ENCODE measurements around the gene NDEL1. TPM values are rescaled to one million over a fixed set of nuclear protein-coding genes. Genes with fewer than 3 reads are reported as not detected.

Gene NDEL1
- total RNA-seq, 1 donor from 2014 or later, result 24.8 TPM

DNA sequence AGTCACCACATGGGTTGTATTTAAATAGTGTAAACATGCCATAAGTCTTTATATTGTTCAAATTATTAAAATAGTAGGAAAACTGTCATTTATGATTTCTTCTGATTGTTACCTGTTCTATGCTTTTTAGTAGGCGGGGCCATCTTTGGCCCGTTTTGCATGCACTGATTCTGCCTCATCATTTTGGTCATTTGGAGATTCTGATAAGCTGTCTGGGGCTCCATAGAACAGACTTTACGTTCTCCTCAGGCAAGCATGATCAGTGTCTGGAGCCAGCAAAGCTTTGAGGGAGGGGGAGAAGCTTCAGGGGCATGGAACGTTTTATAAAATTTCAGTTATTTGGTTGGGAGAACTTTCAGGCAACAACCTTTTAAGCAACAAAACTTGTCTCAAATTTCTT, 8.8 kb downstream of the NDEL1 start:
- no peak for DNase-seq
- intact Hi-C loops (cut with DNase I), result no loop called here
- no peak for ATAC-seq (ENCODE audit: poor library complexity)

DNA sequence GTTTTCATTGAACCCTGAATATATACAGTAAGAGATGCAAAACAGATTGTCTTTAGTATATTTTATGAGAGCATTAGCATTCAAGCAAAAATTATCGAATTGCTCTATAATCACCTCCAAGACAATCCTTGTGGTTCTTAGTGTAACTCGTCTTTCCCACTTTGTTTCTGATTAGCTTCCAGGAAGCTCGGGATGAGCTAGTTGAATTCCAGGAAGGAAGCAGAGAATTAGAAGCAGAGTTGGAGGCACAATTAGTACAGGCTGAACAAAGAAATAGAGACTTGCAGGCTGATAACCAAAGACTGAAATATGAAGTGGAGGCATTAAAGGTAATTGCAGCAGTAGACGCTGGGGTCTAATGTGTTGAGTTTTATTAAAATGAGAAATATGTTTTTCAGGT, 9.9 kb downstream of the NDEL1 start:
- intact Hi-C loops (cut with DNase I), result no loop called here
- DNase-seq (no peak), ATAC-seq (ENCODE audit: poor library complexity) (no peak)

DNA sequence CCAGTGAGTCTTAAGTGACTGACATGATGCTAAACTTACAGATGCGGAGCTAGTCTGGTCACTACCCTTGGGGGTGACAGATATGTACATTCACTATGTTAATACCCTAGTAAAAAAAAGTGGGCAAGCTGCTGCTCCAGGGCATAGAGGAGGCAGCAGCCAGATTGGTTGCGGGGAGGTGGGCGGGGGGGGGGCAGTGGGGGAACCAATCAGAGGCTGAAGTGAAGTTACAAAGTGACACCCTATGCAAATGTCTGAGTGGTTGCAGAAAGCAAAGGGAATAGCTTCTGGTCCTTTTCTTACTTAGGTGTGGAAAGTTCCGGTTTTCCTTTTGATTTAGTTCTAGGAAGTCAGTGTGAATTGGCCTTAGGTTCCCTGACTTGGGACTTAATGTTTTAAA, 12.1 kb downstream of the NDEL1 start:
- intact Hi-C loops (cut with DNase I), result no loop called here
- DNase-seq (no peak), ATAC-seq (ENCODE audit: poor library complexity) (peak; percentile 58)

DNA sequence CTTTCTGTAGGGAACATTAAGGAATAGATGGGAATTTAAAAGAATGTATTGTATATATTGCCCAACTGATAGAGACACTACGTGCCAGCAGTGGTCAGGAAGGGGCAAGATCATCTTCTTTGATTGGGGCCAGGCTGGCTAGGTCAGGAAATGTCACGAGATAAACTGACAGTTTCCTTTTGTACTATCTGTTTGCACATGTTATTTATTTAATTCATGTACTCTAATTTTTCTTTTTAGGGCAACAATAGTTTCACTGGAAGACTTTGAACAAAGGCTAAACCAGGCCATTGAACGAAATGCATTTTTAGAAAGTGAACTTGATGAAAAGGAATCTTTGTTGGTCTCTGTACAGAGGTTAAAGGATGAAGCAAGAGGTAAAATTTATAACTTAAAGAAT, 12.6 kb downstream of the NDEL1 start:
- intact Hi-C loops (cut with DNase I), result no loop called here

DNA sequence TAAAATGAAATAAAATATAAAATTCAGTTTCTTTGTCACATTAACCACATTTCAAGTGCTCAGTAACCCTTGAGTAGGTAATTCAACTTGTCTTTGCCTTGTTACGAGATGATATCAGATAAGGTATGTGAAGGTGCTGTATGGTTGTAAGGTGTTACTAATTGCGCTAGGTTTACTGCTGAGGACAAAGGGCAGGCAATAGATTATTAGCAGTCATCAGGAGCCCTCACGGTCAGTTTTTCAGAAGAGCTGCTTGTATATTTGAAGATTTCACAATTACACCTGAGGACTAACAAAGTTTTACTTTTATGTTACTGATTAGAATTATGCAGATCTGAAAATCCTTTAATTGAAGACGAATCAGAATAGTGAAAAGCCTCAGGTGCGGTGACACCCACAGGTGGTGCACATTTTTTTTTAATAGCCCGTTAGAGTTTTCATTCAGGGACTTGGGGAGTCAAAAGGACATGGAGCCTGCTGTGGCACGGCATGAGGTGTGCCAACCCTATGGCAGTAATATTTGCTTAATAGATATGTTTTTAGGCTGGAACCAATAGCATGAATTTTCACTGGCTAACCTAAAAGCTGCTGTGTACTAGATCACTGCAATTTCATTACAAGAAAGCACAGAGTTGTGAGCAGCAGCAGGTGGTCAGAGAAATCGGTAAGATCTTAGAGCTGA, 16.4 kb downstream of the NDEL1 start:
- no peak for ATAC-seq (ENCODE audit: poor library complexity)
- no peak for DNase-seq
- intact Hi-C loops (cut with DNase I), result no loop called here

More for the DNA sequence above, 12.6 kb downstream of the NDEL1 start:
- DNase-seq (no peak), ATAC-seq (ENCODE audit: poor library complexity) (no peak)

DNA sequence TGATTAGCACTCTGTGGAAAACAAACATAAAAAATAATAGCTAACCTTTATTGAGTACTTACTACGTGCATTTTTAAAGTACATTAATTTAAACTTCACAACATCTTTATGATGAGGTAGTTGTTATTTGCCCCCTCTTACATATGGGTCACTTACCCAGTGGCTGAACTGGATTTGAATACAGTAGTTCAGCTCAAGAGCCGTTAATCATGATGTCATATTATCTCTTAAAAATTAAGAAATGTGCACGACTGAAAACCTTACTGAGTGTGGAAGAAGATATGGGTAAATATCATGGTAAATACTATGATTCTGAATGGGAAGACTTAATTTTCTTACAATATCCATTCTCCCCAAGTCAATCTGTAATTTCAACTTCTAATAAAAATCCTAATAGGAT, 17.6 kb downstream of the NDEL1 start:
- ATAC-seq (ENCODE audit: poor library complexity) (no peak), DNase-seq (no peak)
- intact Hi-C loops (cut with DNase I), result no loop called here

DNA sequence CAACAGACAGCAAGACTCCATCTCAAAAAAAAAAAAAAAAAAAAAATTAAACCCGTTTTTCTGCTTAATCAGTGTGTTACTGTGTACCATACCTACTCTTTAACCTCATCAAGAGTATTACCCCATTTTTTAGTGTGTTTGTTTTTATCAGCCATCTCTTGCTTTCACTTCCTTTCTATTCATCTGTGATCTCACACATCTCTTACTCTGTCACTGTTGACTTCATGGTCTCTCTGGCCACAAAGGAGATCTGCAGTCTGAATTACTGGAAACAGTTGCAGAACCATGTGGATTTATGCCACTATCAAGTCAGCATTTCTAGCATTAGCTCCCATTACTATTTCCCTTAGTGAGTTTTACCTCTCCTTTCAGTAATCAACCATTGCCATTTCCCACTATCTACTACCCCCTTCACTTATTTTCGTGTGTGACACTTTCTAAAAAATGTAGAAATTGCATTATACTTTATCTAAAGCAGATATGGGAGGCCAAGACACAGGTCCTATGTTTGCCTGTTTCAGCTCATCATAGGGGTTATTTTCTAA, 20.1 kb downstream of the NDEL1 start:
- no peak for DNase-seq
- intact Hi-C loops (cut with DNase I), result no loop called here
- no peak for ATAC-seq (ENCODE audit: poor library complexity)

DNA sequence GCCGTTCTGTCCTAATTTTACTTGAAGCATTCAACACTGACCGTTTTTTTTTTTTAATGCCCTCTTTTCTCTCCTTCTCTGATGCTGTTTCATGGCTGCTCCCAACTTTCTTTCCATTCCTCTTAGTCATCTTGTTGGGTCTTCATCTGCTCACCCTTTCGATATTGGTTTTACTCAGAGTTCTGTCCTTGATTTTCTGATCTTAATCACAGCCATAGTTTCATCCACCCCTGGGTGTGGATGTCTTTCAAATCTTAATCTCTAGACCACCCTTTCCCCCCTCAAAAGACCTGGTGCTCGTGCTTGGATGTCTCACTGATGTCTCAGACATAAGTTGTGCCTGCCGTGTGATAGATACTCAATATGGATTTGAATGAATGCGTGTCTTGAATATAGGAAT, 22.4 kb downstream of the NDEL1 start:
- intact Hi-C loops (cut with DNase I), result no loop called here
- ATAC-seq (ENCODE audit: poor library complexity) (no peak), DNase-seq (no peak)

DNA sequence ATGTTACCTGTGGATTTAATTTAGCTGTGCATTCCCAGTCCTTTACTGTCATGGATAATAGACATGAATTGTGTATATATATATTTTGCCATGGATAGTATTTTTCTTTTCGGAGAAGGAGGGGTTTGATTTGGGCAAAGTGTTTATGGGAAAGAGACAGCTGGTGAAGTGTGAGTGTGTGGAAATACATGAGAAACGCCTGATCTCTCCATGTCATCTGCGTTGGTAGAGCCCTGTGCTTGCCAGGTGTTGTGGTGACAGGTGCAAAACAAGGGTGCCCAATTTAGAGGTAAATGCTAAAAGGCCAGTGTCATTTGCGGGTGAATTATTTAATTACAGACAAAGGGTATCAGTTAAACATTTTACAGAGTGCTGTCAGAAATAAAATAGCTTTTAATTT, 23.4 kb downstream of the NDEL1 start:
- ATAC-seq (ENCODE audit: poor library complexity) (no peak), DNase-seq (no peak)
- intact Hi-C loops (cut with DNase I), result no loop called here

DNA sequence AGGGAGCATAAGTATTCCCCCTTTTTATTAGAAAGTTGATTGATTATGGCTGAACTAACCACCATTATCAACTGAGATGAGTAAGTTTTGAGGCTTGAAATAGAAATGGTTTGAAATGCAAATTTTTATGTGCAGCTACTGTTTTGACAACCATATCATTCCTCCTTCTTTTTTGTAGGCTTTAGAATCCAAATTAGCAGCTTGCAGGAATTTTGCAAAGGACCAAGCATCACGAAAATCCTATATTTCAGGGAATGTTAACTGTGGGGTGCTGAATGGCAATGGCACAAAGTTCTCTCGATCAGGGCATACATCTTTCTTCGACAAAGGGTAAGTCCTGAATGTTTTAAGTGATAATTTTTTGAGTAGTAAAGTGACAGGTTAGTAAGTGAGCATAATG, 24.1 kb downstream of the NDEL1 start:
- DNase-seq (no peak), ATAC-seq (ENCODE audit: poor library complexity) (no peak)
- intact Hi-C loops (cut with DNase I), result no loop called here

DNA sequence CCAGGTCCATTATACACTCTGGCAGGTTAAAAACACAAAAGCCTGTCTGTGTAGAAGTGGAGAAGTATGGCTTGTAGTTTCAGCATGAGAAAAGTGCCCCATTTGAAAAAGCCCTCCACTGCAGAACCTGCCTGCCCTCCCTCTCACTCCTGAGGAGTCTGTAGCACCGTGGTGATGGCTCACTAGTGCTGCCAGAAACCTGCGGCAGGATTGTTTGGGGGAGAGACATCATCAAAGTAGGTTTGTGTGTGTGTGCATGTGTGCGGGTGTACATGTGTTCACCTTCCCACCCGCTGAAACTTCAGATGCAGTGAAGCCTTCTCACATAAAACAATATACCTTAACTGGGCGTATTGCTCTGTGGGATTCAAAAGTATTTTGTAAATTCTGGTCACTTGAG, 26.9 kb downstream of the NDEL1 start:
- no peak for DNase-seq
- no peak for ATAC-seq (ENCODE audit: poor library complexity)
- intact Hi-C loops (cut with DNase I), result no loop called here

DNA sequence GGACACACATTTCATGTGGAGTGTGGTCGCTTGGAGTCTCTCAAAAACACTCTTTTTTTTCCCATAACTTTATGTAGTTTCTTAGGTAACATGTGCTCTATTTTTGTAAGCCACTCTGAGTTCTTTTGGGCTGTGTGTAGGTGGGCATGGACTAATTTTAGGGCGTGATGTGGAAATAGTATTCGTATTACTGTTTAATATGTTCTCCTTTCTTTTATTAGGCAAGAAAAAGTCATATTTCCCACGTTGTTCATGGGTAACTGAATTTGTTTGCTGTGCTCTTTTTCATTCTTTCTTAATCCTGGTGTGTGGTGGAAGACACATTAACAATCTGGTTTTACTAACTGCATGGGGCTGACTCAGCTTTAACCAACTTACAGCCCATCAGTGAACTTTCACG, 27.4 kb downstream of the NDEL1 start:
- intact Hi-C loops (cut with DNase I), result no loop called here
- DNase-seq, result no peak

DNA sequence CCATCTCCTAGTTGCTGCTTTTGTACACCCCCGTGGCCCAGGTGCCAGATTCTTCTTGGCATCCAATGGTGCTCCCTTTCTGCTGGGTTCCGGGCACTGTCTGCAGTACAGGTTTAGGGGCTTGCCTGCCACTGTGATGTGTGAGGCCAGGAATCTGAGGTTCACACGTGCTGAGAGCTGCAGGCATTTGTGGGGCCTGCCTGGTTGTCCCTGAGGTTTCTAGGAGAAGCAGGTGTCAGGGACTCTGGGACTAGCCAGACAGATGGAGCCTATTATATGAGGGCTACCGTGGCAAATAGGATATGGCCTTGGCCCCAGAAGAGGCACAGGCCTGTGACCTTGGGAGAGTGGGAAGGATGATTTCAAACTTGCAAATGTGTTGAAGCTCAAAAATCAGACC, 29.3 kb downstream of the NDEL1 start:
- ATAC-seq (ENCODE audit: poor library complexity) (peak; percentile 16), DNase-seq (no peak)
- intact Hi-C loops (cut with DNase I), result no loop called here

More for the DNA sequence above, 27.4 kb downstream of the NDEL1 start:
- ATAC-seq (ENCODE audit: poor library complexity), result no peak

DNA sequence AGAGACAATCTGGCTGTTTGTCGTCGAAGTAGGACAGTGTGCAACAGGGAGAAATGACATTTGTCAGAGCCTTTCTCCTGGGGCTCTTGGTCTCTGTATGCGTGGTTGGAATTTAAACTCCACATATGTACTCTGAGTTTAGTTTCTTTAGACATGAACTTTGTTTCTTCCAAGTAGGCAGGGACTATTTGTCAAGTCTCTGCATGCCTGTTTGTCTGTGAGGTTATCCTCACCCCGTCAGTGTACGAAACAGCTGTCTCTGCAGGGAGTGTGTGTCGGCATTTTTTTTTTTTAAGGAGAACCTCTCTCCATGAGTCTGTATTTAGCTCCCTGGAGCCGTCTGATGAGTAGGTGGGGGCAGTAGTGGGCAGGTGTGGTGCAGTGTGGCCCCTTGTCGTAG, 29.7 kb downstream of the NDEL1 start:
- intact Hi-C loops (cut with DNase I), result no loop called here
- DNase-seq (no peak), ATAC-seq (ENCODE audit: poor library complexity) (peak; percentile 5)

DNA sequence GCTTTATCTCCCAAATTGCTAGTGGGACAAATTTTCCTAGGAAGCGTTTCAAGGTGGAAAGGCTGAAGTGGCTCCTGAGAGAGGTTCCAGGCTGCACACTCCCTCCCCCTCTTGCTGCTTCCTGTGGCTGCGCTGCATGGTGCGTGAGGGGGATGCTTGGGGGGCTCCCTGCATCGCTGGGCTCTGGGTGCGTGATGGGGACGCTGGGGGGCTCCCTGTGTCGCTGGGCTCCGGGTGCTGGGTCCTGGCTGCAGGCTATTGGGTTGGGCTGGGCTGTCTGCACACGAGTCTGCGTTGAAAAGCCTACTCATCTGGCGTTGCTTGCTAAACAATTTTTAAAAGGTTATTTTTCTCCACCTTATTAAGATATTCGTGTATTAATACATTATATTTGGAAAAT, 30.1 kb downstream of the NDEL1 start:
- ATAC-seq (ENCODE audit: poor library complexity) (no peak), DNase-seq (no peak)
- intact Hi-C loops (cut with DNase I), result no loop called here

DNA sequence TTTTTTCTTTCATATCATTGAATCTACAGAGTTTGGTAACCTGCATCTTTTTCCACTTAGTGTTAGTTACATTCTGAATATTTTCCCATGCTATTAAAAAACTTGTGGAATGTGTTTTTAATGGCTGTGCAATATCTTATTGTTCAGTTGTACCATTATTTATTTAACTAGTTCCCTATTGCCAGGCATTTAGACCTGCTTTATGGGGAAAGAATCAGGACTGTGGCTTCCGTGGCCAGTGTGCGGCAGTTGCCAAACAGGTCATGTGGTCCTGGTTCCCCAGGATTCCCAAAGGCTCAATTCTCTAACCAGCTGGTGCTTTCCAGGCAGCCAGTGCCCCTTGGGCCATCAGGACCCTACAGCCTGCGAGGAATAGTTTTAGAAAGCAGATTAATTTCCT, 30.8 kb downstream of the NDEL1 start:
- no peak for ATAC-seq (ENCODE audit: poor library complexity)
- intact Hi-C loops (cut with DNase I), result no loop called here
- no peak for DNase-seq

DNA sequence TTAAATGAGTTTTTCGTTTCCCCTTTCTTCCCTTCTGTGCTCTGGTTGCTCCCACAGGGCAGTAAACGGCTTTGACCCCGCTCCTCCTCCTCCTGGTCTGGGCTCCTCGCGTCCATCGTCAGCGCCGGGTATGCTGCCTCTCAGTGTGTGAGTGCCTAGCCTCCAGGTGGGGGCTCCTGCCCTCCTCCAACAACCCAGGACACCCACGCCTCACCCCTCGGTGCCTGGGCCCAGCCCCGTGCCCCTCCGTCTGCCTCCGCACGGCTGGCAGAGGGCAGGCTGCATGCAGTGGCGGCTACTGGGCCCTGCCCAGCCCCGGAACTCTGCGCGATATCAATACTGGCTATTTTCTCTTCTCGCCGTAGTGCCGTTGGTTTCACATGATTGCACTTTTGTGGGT, 31.2 kb downstream of the NDEL1 start:
- no peak for ATAC-seq (ENCODE audit: poor library complexity)
- intact Hi-C loops (cut with DNase I), result no loop called here
- DNase-seq, result no peak

DNA sequence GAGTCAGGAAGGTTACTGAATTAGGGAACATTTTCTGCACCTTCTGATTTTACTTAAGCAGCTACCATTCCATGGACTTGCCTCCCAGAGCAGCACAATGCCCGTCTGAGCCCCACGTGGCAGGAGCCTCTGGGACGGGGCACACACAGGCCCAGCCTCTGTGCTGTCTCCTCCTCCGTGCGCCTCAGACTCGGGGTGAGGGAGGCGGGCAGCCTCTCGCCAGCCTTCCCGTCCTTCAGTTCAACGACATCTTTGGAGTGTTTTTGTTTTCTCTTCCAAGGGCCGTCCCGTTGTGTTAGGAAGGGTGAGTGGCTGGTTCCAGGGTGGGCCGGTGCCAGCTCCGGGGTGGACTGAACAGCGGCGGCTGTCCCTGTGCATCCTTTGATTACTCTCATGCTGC, 31.8 kb downstream of the NDEL1 start:
- intact Hi-C loops (cut with DNase I), result no loop called here
- ATAC-seq (ENCODE audit: poor library complexity) (no peak), DNase-seq (no peak)

DNA sequence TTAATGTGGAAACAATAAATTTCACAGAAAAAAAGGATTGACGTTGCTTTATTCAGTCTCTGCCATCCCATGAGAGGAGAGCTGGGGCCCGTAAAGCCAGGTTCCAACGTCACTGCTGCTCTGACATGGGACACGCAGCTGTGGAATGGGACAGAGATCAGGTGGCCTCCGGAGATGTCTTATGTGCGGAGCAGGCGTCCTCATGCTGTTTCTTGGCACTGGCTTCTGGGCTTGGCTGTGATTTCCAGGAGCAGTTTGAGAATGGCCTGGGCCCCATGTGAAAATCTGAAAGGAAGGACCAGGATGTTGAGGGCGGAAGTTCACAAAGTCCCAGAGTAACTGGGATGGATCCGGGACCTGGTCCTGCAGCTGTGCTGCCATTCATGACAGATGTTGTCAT, 32.4 kb downstream of the NDEL1 start:
- ATAC-seq (ENCODE audit: poor library complexity) (peak; percentile 29), DNase-seq (peak; percentile 61)
- intact Hi-C loops (cut with DNase I), result no loop called here

DNA sequence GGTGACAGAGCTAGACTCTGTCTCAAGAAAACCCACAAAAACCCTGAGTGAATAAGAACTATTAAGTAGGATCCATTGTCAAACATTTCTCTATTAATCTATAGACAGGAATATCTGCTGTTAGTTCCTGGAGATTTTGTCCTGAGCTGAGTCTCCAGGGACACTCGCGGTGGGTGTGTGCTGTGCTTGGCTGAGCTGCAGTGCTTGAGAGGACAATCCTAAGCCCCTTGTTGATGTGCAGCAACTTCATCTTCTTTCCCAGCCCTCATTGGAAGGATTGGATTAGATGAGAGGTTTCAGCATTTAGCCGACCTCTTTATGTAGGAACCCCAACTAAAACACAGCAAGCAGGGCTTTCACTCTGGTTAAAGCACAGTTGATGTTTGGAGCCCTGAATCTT, 33.3 kb downstream of the NDEL1 start:
- intact Hi-C loops (cut with DNase I), result no loop called here
- ATAC-seq (ENCODE audit: poor library complexity) (no peak), DNase-seq (peak; percentile 49)

DNA sequence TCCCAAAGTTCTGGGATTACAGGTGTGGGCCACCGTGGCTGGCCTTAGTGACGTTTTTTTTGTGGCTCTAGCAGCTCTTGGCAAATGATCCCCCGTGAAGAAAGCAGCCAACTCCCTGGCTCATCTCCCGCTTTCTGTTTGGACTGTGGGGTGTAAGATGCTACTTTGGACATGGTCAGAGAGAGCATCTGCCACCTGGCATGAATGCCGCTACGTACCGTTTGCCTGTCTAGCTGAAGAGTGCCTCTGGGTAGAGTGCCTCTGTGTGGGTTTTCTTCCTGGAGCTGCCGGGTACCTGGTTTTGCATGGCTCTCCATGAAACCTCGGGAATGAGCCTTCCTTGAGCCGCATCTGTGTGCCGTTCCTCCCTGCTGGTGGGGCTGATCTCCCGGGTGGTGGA, 34.3 kb downstream of the NDEL1 start:
- intact Hi-C loops (cut with DNase I), result no loop called here
- no peak for DNase-seq
- ATAC-seq (ENCODE audit: poor library complexity), result no peak

Data from Right ventricle myocardium superior (tissue), 1 donor.